Choroid plexus epithelial cell (primary cell): ENCODE results near the gene SLC6A12.

Source experiments
- DNase-seq: peaks from one replicate; pipeline ENCODE4 v3.0.0-alpha.2; 2010; ENCODE audit warnings: low read depth
- H3K4me3 ChIP-seq: 2 replicates; pipeline ENCODE4 v1.5.1; 2011; ENCODE audit warnings: low read depth, mild to moderate bottlenecking, control low read depth, low read length, moderate library complexity
- TF ChIP-seq, protein P1 (sequence below): conservative IDR thresholded peaks from 2 replicates; pipeline ENCODE4 v1.5.1; 2011; ENCODE audit warnings: low read depth, mild to moderate bottlenecking, control low read depth, inconsistent platforms, low read length, moderate library complexity

Gene SLC6A12

DNA sequence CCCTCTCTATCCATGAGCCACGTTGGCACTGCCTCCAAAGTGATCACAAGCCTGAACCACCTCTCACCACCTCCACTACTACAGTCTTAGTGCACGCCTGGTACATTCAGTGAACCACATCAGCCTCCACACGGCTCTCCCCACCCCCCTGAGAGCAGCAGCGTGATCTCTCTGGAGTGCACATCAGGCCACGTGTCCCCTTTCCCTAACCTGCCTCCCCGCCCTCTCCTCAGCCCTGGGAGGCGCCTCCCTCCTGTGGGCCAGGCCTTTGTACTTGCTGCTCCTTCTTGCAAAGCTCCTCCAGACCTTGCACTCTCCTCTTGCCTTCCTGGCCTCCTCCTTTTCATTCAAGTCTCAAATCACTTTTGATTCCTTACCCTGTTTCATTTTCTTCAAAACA lies 49.8 kb downstream of the SLC6A12 start:
- TF ChIP-seq, protein P1, sequence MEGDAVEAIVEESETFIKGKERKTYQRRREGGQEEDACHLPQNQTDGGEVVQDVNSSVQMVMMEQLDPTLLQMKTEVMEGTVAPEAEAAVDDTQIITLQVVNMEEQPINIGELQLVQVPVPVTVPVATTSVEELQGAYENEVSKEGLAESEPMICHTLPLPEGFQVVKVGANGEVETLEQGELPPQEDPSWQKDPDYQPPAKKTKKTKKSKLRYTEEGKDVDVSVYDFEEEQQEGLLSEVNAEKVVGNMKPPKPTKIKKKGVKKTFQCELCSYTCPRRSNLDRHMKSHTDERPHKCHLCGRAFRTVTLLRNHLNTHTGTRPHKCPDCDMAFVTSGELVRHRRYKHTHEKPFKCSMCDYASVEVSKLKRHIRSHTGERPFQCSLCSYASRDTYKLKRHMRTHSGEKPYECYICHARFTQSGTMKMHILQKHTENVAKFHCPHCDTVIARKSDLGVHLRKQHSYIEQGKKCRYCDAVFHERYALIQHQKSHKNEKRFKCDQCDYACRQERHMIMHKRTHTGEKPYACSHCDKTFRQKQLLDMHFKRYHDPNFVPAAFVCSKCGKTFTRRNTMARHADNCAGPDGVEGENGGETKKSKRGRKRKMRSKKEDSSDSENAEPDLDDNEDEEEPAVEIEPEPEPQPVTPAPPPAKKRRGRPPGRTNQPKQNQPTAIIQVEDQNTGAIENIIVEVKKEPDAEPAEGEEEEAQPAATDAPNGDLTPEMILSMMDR = no peak
- no peak for DNase-seq
- no peak overlapping the region for H3K4me3 ChIP-seq

DNA sequence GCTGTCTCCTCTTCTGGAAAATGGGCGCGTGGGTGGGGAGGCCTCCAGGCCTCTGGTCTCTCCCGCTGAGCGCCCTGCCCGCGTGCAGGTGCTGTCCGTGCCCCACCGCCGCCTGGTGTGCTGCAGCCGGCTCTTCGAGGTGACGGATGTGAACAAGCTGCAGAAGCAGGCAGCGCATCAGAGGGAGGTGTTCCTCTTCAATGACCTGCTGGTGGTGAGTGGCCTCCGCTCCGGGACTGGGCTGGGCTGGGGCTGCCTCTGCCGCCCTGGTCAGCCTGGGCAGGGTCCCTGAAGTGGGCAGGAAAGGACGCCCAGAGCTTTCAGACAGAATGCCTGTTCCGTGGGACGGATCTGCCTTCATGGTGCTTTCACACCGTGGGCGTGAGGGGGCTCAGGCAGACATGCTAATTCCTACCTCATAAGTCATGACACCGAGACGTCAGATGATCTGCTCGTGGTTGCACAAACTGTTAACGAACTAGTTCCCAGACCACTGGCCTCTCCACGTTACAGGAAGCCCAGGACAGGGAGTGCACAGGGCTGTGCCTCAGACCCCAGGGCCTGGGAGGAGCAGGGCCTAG lies 50.5 kb downstream of the SLC6A12 start:
- no peak for DNase-seq
- H3K4me3 ChIP-seq = no peak overlapping the region
- TF ChIP-seq, protein P1 = no peak

DNA sequence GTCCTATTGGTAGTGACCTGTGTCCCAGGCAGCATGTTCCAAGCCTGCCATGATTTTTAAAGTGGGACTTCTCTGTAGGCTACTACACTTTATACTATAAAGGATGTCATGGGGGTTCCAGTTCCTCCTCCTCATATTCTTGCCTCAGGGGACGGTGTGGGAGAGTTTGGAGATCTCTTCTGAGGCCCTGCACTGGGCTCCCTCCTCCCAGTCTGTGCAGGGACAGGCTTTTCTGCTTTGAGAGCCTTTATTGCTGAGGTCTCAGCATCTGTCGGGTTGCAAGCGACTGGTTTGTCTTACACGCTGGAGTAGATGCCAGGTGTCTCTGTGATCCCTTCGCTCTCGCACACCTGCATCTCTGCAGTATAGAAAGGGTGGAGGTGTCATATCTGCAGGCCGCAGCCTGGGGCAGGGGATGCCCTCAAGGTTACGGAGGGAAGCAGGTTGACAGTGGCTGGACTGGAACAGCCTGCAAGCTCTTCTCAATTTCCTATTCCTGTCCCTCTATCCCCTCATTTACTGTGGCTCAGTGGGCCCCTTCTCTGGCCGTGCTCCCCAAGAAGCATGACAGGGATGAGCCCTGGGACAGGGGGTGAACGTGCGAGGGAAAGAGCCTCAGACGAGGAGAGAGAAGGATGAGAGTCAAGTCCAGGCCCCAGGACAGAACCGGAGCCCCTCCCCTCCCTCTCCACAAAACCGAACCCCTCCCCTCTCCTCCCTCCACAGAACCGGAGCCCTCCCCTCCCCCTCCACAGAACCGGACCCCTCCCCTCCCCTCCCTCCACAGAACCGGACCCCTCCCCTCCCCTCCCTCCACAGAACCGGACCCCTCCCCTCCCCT lies 51.3 kb downstream of the SLC6A12 start:
- DNase-seq = no peak
- TF ChIP-seq, protein P1 = no peak
- H3K4me3 ChIP-seq = no peak overlapping the region

DNA sequence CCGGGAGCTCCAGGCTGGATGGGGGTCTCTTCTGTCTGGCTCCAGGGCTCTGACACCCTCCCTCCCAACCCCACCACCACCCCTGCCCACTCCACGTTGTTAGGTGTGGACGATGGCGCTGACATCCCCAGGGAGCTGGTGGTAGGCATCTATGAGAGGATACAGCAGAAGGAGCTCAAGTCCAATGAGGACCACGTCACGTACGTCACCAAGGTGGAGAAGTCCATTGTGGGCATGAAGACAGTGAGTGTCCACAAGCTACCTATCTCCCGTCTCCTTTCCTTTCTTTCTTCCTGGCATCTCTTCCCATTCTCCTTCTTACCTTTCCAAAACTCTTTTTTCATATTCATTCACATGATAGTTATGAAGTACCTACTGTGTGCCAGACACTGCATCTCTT lies 52.1 kb downstream of the SLC6A12 start:
- no peak for DNase-seq
- TF ChIP-seq, protein P1 = no peak
- H3K4me3 ChIP-seq = no peak overlapping the region

DNA sequence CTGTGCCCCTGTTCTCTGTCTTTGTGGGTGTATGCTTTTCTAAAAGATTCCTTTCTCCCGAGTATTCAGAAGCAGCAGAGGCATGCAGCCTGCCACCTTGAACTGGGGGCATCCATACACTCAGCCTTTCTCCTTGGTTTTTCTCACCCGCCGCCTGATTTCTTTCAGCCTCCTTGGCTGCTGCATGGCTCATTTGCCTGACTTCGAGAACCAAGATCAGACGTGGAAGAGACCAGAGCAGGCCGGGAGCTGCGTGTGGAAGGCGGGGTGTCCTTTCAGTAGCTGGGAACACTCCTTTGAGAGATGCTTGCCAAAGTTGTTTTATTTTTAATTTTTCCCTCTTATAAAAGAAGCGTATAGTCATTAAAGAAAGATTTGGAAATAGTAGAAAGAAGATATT lies 53.1 kb downstream of the SLC6A12 start:
- TF ChIP-seq, protein P1 = no peak
- no peak overlapping the region for H3K4me3 ChIP-seq
- no peak for DNase-seq

DNA sequence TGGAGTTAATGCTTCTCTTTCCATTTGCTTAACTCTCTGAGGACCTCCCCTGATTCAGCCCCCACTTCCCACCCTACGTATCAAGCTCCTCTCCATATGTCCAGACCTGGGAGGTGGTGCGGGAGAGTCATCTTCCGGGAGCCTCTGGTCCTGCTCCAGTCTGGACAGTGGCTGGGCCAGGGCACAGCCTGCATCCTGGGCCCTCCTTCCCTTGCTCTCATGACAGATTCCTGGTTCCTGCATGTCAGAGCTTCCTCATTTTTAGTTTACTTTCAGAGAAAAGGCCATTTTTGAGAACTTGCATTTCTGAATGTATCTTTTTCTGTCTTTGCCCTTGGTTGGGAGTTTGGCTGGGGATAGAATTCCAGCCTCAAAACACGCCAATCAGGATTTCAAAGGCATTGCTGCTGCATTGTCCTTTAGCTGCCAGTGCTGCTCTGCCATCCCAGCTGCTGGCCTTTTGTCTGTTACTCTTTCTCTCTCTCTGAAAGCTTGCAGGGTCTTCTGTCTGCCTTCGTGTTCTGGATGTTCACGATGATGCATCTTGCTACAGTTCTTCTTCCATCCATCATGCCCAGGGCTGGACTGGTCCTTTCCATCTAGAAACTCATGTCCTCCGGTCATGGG lies 54.7 kb downstream of the SLC6A12 start:
- TF ChIP-seq, protein P1 = no peak
- no peak overlapping the region for H3K4me3 ChIP-seq
- no peak for DNase-seq
